Hematopoietic multipotent progenitor cell treated with erythropoietin and hydrocortisone succinate and interleukin-3 and kit ligand, for 15 days (in vitro differentiated cells): ENCODE data around the gene PTPA.
"Not testable (repeated sequence)": the region's sequence is repeated elsewhere in the genome, so short reads cannot be mapped to it uniquely, and the experiment has no call there.

Source experiments
- DNase-seq: peaks from one replicate; pipeline ENCODE4 v3.0.0-alpha.2; 2015; ENCODE audit warnings: low spot score

Gene PTPA

GRCh38 chr9:129160712-129161533, 49.7 kb downstream of the PTPA start:
- DNase-seq, result no peak

- no peak for DNase-seq
These were observed 50.3 kb downstream of the PTPA start for GRCh38 chr9:129161534-129161837.

- no peak for DNase-seq
These were observed 51.4 kb downstream of the PTPA start for GRCh38 chr9:129162497-129163197.

- not testable (repeated sequence) for DNase-seq
These were observed 52.0 kb downstream of the PTPA start for GRCh38 chr9:129163198-129163670.

GRCh38 chr9:129163753-129164152, 52.5 kb downstream of the PTPA start:
- no peak for DNase-seq

GRCh38 chr9:129164246-129164930, 53.2 kb downstream of the PTPA start:
- DNase-seq, result no peak

GRCh38 chr9:129165198-129165597, 54.0 kb downstream of the PTPA start:
- no peak for DNase-seq

- DNase-seq, result no peak
These were observed 55.7 kb downstream of the PTPA start for GRCh38 chr9:129166623-129167557.

- no peak for DNase-seq
These were observed 59.0 kb downstream of the PTPA start for GRCh38 chr9:129170229-129170628.

GRCh38 chr9:129171993-129172751, 61.0 kb downstream of the PTPA start:
- no peak for DNase-seq

GRCh38 chr9:129172816-129173215, 61.6 kb downstream of the PTPA start:
- no peak for DNase-seq

GRCh38 chr9:129173296-129174101, 62.3 kb downstream of the PTPA start:
- no peak for DNase-seq

- DNase-seq, result peak; percentile 67
These were observed 63.0 kb downstream of the PTPA start for GRCh38 chr9:129174102-129174723.

- DNase-seq, result no peak
These were observed 63.7 kb downstream of the PTPA start for GRCh38 chr9:129174724-129175514.

- DNase-seq, result no peak
These were observed 64.3 kb downstream of the PTPA start for GRCh38 chr9:129175515-129175824.

GRCh38 chr9:129175825-129176633, 64.8 kb downstream of the PTPA start:
- no peak for DNase-seq

- DNase-seq, result no peak
These were observed 65.7 kb downstream of the PTPA start for GRCh38 chr9:129176701-129177442.

- DNase-seq, result no peak
These were observed 66.2 kb downstream of the PTPA start for GRCh38 chr9:129177443-129177790.
